Measurements from ENCODE around the gene SLX9. TPM values are rescaled to one million over a fixed set of nuclear protein-coding genes. Genes with fewer than 3 reads are reported as not detected.

Gene SLX9
- total RNA-seq, 1 experiment from 2014 or later: 26.8 TPM

DNA sequence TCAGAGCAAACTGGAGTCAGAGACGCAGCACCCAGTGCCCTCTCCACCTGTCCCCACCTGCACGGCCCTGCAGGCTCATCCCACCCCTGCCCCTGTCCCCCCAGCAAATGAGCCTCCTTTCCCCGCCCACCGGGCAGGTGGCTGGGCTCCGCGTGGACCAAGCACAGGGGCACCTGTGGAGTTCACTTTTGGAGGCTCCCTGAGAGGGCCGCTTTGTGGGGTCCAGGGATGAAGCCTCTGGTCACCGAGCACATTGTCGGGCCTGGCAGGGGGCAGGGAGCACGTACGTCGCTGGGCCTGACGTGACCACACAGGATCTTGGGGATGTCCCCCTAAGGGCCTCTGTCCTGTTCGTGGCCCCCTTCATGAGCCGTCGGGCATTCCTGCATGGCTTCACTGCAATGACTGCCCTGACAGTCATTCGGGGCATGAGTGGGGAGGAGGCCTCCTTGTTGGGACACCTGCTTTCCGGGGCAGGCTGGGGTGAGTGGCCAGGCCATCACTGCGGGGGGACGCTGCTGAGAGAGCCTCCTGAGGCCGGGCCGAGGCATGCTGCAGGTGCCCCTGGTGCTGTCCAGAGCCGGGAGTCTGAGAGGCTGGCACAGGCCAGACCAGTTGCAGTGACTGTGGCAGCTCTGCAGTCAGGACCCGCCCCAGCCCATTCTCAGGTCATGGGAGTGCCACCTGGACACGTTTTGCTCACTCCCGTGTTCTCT lies 19.7 kb downstream of the SLX9 start:
- peaks cover 10% of the 10 kb centered on the region for H3K4me1 ChIP-seq
- no peak for DNase-seq
- H3K4me3 ChIP-seq: no peak overlapping the region

DNA sequence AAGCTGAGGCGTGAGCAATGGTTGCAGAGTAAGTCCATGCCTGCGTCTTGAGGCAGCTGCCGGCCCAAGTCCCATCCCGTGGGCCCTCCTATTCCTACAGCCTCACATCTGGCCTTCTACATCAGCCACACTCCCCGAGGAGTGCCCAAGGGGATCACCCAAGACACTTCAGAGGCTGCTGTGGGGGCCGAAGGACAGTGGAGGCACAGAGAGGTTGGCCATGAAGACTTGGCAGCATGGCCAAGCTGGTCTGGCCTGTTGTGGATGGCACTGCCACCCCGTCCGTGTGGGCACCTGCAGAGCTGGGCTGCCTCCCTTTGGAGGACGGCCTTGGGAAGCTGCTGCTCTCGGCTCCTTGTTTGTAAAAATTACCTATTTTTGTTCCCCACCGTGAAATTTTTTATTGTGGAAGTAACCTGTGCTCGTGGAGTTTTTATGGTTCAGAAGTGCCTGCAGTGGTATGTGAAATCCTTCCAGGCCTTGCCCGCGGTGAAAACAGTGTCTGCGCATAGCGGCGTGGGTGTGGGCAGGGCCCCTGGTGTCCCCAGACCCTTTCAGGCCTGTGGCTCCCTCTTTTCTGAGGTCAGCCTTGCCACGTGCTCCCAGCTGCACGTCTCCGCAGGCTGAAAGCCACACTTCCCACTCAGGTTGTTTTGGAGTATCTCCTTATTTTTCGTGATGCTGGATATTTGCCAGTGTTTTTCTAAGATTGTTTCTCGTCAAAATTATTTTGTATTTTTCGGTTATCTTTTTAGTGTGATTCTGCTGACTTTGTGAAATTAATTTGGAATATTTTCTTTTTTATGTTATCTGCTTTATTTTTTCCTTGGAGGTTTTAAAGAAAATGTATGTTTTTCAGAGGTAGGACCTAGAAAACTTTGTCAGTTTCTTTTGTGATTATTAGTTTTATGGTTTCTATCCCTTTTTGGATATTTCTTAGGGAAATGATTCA lies 20.6 kb downstream of the SLX9 start:
- Histone ChIP-seq H3K9me3 (replicated peaks) (no peaks in the 10 kb centered on the region), H3K27me3 (no peaks in the 10 kb centered on the region), H3K36me3 (peaks cover 59% of the 10 kb centered on the region), H3K4me1 (peaks cover 10% of the 10 kb centered on the region), H3K4me3 (no peak overlapping the region), H3K27ac (no peak overlapping the region)
- no peak for DNase-seq

More for the DNA sequence above, 19.7 kb downstream of the SLX9 start:
- Histone ChIP-seq H3K36me3 (peaks cover 50% of the 10 kb centered on the region), H3K27ac (no peak overlapping the region; the same call in 1 of the 2 replicates), H3K27me3 (no peaks in the 10 kb centered on the region), H3K9me3 (replicated peaks) (no peaks in the 10 kb centered on the region)

- Histone ChIP-seq H3K36me3 (peaks cover 57% of the 10 kb centered on the region), H3K27ac (no peak overlapping the region), H3K9me3 (replicated peaks) (no peaks in the 10 kb centered on the region), H3K4me3 (no peak overlapping the region), H3K27me3 (no peaks in the 10 kb centered on the region), H3K4me1 (peaks cover 10% of the 10 kb centered on the region)
- DNase-seq: no peak
Measured at GRCh38 chr21:44962403-44962966, 22.7 kb downstream of the SLX9 start.

GRCh38 chr21:44964381-44964780 lies 24.6 kb downstream of the SLX9 start:
- no peak overlapping the region for H3K4me3 ChIP-seq
- H3K4me1 ChIP-seq: no peaks in the 10 kb centered on the region; the same call in 1 of the 2 replicates
- H3K9me3 ChIP-seq (replicated peaks): no peaks in the 10 kb centered on the region
- peaks cover 63% of the 10 kb centered on the region for H3K36me3 ChIP-seq
- no peaks in the 10 kb centered on the region for H3K27me3 ChIP-seq
- no peak overlapping the region for H3K27ac ChIP-seq
- DNase-seq: no peak

GRCh38 chr21:44965251-44966022 lies 25.6 kb downstream of the SLX9 start:
- Histone ChIP-seq H3K4me3 (no peak overlapping the region), H3K36me3 (peaks cover 63% of the 10 kb centered on the region), H3K27me3 (no peaks in the 10 kb centered on the region), H3K4me1 (no peaks in the 10 kb centered on the region), H3K27ac (no peak overlapping the region), H3K9me3 (replicated peaks) (no peaks in the 10 kb centered on the region)
- DNase-seq: no peak

- Histone ChIP-seq H3K9me3 (replicated peaks) (no peaks in the 10 kb centered on the region), H3K4me1 (no peaks in the 10 kb centered on the region), H3K27ac (no peak overlapping the region), H3K36me3 (peaks cover 59% of the 10 kb centered on the region), H3K4me3 (no peak overlapping the region), H3K27me3 (no peaks in the 10 kb centered on the region)
- DNase-seq: no peak
Measured at GRCh38 chr21:44966135-44967081, 26.6 kb downstream of the SLX9 start.

- no peak for DNase-seq
- H3K9me3 ChIP-seq (replicated peaks): no peaks in the 10 kb centered on the region
- H3K4me1 ChIP-seq: no peaks in the 10 kb centered on the region
- H3K36me3 ChIP-seq: peaks cover 54% of the 10 kb centered on the region
- H3K27me3 ChIP-seq: no peaks in the 10 kb centered on the region
- H3K4me3 ChIP-seq: no peak overlapping the region
- no peak overlapping the region for H3K27ac ChIP-seq
Measured at GRCh38 chr21:44967082-44968047, 27.5 kb downstream of the SLX9 start.

DNA sequence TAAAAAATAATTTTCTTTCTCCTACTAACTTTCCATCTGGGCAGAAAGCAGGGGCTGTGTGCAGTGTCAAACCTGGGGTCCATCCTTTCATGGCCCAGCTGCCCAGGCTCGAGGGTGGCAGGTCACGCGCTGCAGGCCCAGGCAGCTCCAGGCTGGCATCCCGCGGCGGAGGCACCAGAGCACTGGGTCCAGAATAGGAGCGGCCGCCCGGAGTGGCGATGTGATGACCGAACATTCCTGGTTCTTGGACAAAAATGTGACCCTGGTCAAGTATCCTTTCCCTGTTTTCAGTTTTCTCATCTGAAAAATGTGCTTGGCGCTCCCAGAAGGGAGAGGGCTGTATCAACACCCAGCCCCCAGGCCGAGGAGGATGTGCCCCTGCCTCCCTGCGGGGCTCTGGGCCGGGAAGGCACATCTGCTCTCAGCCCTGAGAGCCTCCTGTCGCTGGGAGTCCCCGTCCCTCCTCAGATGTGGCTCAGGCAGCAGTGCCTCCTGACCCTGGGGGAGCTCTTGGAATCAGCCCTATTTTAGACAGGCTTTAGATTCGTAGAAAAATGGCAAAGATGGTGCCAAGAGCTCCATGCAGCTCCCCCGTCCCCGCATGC lies 29.3 kb downstream of the SLX9 start:
- no peaks in the 10 kb centered on the region for H3K9me3 ChIP-seq (replicated peaks)
- no peak overlapping the region for H3K27ac ChIP-seq
- DNase-seq: no peak
- no peaks in the 10 kb centered on the region for H3K4me1 ChIP-seq
- no peak overlapping the region for H3K4me3 ChIP-seq
- H3K27me3 ChIP-seq: no peaks in the 10 kb centered on the region
- peaks cover 45% of the 10 kb centered on the region for H3K36me3 ChIP-seq

DNA sequence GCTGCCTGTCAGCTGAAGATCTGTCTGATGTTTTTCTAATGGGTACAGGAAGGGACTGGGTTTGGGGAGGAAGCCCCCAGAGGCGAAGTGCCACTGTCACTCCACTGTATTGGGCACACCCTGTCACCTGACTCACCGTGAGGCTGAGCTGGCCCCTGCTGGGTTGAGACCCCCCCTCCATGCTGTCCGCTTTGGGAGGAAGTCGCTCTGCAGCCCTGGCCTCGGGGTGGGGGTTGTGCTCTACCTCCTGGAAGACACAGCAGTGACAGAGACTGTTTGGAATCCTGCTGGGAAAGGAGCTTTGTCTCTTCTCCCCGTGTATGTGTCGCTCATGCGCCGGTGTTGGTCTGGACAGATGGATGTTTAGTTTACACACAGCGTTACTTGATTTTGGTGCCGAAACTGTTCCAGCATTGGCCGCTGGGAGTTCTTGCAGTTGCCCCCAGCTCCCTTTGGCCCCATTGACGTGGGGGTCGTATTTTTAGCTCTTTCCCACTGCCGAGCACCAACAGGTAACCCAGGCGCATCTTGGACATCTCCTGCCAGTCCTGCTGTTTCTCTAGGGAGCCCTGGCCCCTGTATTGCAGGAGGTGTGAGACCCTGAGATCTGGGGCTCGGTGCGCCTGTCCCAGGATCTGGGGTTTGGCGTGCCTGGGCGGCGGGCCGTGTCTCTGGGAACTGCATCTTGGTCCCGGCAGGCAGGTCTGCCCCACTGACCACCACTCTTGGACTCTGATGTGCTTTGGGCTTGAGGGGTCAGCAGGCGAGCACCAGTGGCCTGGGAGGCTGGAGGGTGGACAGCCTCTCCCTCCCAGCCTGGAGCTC lies 30.3 kb downstream of the SLX9 start:
- no peaks in the 10 kb centered on the region for H3K27me3 ChIP-seq
- H3K4me1 ChIP-seq: no peaks in the 10 kb centered on the region
- no peaks in the 10 kb centered on the region for H3K9me3 ChIP-seq (replicated peaks)
- H3K4me3 ChIP-seq: no peak overlapping the region
- H3K27ac ChIP-seq: no peak overlapping the region
- DNase-seq: no peak
- H3K36me3 ChIP-seq: peaks cover 47% of the 10 kb centered on the region

DNA sequence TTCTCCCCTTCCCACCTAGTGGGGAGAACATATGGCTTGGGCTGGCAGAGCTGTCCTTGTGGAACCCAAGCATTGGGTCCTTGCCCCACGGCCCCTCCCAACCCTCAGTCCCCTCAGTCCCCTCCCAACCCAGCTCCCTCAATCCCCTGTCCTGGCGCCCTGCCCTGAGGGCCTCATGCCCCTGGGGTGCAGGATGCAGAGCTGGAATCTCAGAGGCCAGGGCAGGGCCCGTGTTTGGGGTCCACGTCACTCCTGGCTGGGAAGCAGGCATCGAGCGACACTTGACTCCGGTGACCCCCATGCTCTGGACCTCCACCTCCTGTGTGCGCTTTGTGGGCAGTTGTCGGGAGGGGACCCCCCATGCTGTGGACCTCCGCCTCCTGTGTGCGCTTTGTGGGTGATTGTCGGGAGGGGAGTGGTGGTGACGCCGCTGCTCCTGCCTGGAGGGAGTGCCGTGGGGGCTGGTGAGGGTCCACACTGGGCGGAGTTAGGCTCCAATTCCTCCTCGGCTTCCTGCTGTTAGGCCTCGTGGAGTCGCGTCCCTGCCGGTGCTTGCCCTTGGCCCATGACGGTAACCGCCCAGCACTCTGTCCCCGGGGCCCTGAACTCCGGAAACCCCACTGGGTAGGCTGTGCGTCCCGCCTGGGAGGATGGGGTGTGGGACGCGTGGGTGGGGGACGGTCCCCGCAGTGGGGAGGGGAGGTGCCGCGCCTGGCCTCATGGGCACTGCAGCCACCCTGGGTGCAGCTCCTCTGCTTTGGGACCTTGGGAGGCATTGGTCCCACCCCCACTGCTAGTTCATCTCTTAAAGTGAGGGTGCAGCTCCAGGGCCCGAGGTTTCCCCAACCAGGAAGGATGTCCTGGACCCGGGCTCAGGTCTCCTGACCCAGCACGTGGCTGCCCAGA lies 31.2 kb downstream of the SLX9 start:
- H3K4me3 ChIP-seq: no peak overlapping the region
- H3K27ac ChIP-seq: no peak overlapping the region
- no peaks in the 10 kb centered on the region for H3K4me1 ChIP-seq
- DNase-seq: no peak
- H3K9me3 ChIP-seq (replicated peaks): no peaks in the 10 kb centered on the region
- H3K27me3 ChIP-seq: no peaks in the 10 kb centered on the region
- H3K36me3 ChIP-seq: peaks cover 41% of the 10 kb centered on the region

DNA sequence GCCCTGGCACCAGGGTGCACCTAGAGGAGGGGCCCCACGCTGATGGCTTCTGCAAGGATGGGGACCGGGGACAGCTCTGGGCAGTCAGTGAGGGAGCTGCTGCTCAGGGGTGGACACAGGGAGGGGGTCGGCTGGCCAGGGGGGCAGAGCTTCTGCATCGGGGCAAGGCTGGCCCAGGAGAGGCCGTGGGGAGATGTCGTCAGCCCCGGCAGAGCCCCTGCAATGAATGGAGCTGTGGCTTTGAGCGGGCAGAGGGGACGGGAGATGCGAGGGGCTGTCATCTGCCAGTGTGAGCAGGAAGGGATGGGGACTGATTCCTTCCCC lies 31.8 kb downstream of the SLX9 start:
- H3K4me1 ChIP-seq: no peaks in the 10 kb centered on the region
- no peak for DNase-seq
- H3K27me3 ChIP-seq: no peaks in the 10 kb centered on the region
- no peak overlapping the region for H3K27ac ChIP-seq
- no peaks in the 10 kb centered on the region for H3K9me3 ChIP-seq (replicated peaks)
- H3K4me3 ChIP-seq: no peak overlapping the region
- peaks cover 46% of the 10 kb centered on the region for H3K36me3 ChIP-seq

All from SJCRH30 (cell line).